A549 (cell line): Measurements from ENCODE around the gene LAPTM5. TPM values are rescaled to one million over a fixed set of nuclear protein-coding genes. Genes with fewer than 3 reads are reported as not detected.

Experiments
- ATAC-seq, 2 experiments: fragments of 200-7000 bp in 1 of 2; fragments of >200 bp in 1 of 2; cut with Nextera tagmentation in 1 of 2; cut with Tn5 transposase in 1 of 2; 3 replicates each; pipeline versions ENCODE4 v1.8.0 to v1.9.1; 2018 to 2020; ENCODE audit warnings: mild to moderate bottlenecking in 1 of 2, moderate library complexity in 1 of 2
- CTCF ChIA-PET: fragments of 300-600 bp; sonication (Branson Sonifier 250); formaldehyde crosslinking; extraction: SDS; loops from one replicate; lab custom pipeline; 2021; ENCODE audit warnings: antibody characterized with exemption, inconsistent platforms; lab: Yijun Ruan, JAX
- POLR2A ChIA-PET: fragments of 350-600 bp; formaldehyde crosslinking; extraction: SDS; loops from one replicate; lab custom pipeline; 2021; ENCODE audit warnings: antibody characterized with exemption, inconsistent platforms; lab: Yijun Ruan, JAX
- DNase-seq, 2 experiments: peaks; one replicate each; pipeline versions ENCODE4 v3.0.0 to v3.0.0-alpha.2; 2011 to 2016; ENCODE audit warnings: low read depth in 1 of 2, low spot score in 1 of 2
- FAIRE-seq: peaks from 2 replicates; lab custom pipeline; 2011; peaks lifted over from hg19 to GRCh38; lab: Jason Lieb, UNC
- H3K27ac ChIP-seq, 2 experiments: fragments of >200 bp; sonication (Bioruptor Twin); formaldehyde crosslinking; 3 replicates each; pipeline ENCODE4 v1.5.1; 2016 to 2017
- H3K4me1 ChIP-seq: fragments of >200 bp; sonication (Bioruptor Twin); formaldehyde crosslinking; 3 replicates; pipeline ENCODE4 v1.6.1; 2016
- H3K4me2 ChIP-seq: fragments of >200 bp; sonication (Bioruptor Twin); formaldehyde crosslinking; 3 replicates; pipeline ENCODE4 v1.6.1; 2016
- H3K4me3 ChIP-seq: fragments of >200 bp; sonication (Bioruptor Twin); formaldehyde crosslinking; 3 replicates; pipeline ENCODE4 v1.5.1; 2016
- H3K9me3 ChIP-seq: fragments of >200 bp; sonication (Bioruptor Twin); formaldehyde crosslinking; 3 replicates; pipeline ENCODE4 v1.6.1; 2016
- BCL3 ChIP-seq: fragments of >200 bp; sonication (Bioruptor Twin); formaldehyde crosslinking; IDR thresholded peaks from 3 replicates; pipeline ENCODE4 v1.6.1; 2016
- BHLHE40 ChIP-seq: IDR thresholded peaks from 2 replicates; pipeline ENCODE4 v1.6.1; 2012; ENCODE audit warnings: low read depth, low read length, inconsistent platforms
- CEBPB ChIP-seq, 2 experiments: fragments of >200 bp in 1 of 2; sonication (Bioruptor Twin) in 1 of 2; formaldehyde crosslinking in 1 of 2; IDR thresholded peaks; 2 replicates each; pipeline ENCODE4 v1.6.1; 2012 to 2016
- CHD4 ChIP-seq: fragments of 200-600 bp; sonication (generic); IDR thresholded peaks from 2 replicates; pipeline ENCODE4 v1.6.1; 2016; ENCODE audit warnings: antibody characterized with exemption, mild to moderate bottlenecking, borderline replicate concordance
- CTCF ChIP-seq: fragments of >200 bp; sonication (Bioruptor Twin); formaldehyde crosslinking; IDR thresholded peaks from 3 replicates; pipeline ENCODE4 v1.5.1; 2016
- FOXS1 ChIP-seq: fragments of 250-450 bp; sonication (Bioruptor Pico); IDR thresholded peaks from 2 replicates; pipeline ENCODE4 v1.5.0; 2020; ENCODE audit warnings: mild to moderate bottlenecking, moderate library complexity
- HEYL ChIP-seq: fragments of 250-450 bp; sonication (Bioruptor Pico); IDR thresholded peaks from 2 replicates; pipeline ENCODE4 v1.8.0; 2021; ENCODE audit warnings: mild to moderate bottlenecking, moderate library complexity
- HOXB13 ChIP-seq: fragments of 250-450 bp; sonication (Bioruptor Pico); IDR thresholded peaks from 2 replicates; pipeline ENCODE4 v1.5.0; 2020; ENCODE audit warnings: low read depth, mild to moderate bottlenecking, moderate library complexity
- JUN ChIP-seq, 2 experiments: fragments of >200 bp; sonication (Bioruptor Twin); formaldehyde crosslinking; IDR thresholded peaks; 2 replicates in 1 of 2; 3 replicates in 1 of 2; pipeline ENCODE4 v1.6.1; 2016 to 2017
- KDM5A ChIP-seq: fragments of 200-600 bp; sonication (generic); IDR thresholded peaks from 2 replicates; pipeline ENCODE4 v1.6.1; 2016; ENCODE audit warnings: antibody characterized with exemption, mild to moderate bottlenecking
- NFE2L2 ChIP-seq: fragments of 150-350 bp; conservative IDR thresholded peaks from 2 replicates; pipeline ENCODE4 v1.6.1; 2014; ENCODE audit warnings: low read length
- NPAS2 ChIP-seq: fragments of 250-450 bp; sonication (Bioruptor Pico); IDR thresholded peaks from 2 replicates; pipeline ENCODE4 v1.8.0; 2022; ENCODE audit warnings: mild to moderate bottlenecking, moderate library complexity, borderline replicate concordance
- RAD21 ChIP-seq, 2 experiments: fragments of >200 bp in 1 of 2; sonication (Bioruptor Twin) in 1 of 2; formaldehyde crosslinking in 1 of 2; IDR thresholded peaks in 1 of 2; conservative IDR thresholded peaks in 1 of 2; 2 replicates in 1 of 2; 3 replicates in 1 of 2; pipeline ENCODE4 v1.6.1; 2012 to 2018; ENCODE audit warnings: inconsistent platforms in 1 of 2
- RNF2 ChIP-seq: fragments of 200-600 bp; sonication (generic); IDR thresholded peaks from 2 replicates; pipeline ENCODE4 v1.6.1; 2016; ENCODE audit warnings: low read depth, mild to moderate bottlenecking, antibody characterized with exemption, moderate library complexity, borderline replicate concordance
- SMC3 ChIP-seq: fragments of >200 bp; sonication (Bioruptor Twin); formaldehyde crosslinking; IDR thresholded peaks from 3 replicates; pipeline ENCODE4 v1.6.1; 2018; ENCODE audit warnings: inconsistent platforms
- TP53 ChIP-seq: fragments of 250-450 bp; sonication (Bioruptor Pico); IDR thresholded peaks from 2 replicates; pipeline ENCODE4 v1.5.0; 2021; ENCODE audit warnings: mild to moderate bottlenecking, moderate library complexity
- ZNF302 ChIP-seq: fragments of 250-450 bp; sonication (Bioruptor Pico); IDR thresholded peaks from 2 replicates; pipeline ENCODE4 v1.9.0; 2021; ENCODE audit warnings: inconsistent platforms, mild to moderate bottlenecking, moderate library complexity
- WGBS: methylation state at CpG from one replicate; pipeline ENCODE4 v1.1.6; 2017; ENCODE audit errors: missing lambda C conversion rate; 5-methylcytosine and 5-hydroxymethylcytosine counted together
- polyA plus RNA-seq, 4 experiments: library from polyadenylated mRNA; depleted of rRNA in 3 of 4; stranded (reverse); fragments of >200 nt; fragmentation: RNase III in 1 of 4; extraction: RNeasy Plus Mini Kit Qiagen cat#74134 plus additional on column Dnase treatment in 1 of 4; gene quantifications; 2 replicates in 3 of 4; 3 replicates in 1 of 4; pipeline ENCODE4 v1.2.3, GENCODE V29; 2011 to 2017

LAPTM5 gene
- polyA plus RNA-seq, 2 of the 4 experiments (the other 2 are of a cell fraction): 0.06 to 0.22 TPM

GRCh38 chr1:30782361-30783255 is 25.0 kb upstream of the LAPTM5 start:
- no peak for FAIRE-seq

GRCh38 chr1:30781906-30782305 is 24.3 kb upstream of the LAPTM5 start:
- ChIA-PET CTCF (interaction anchor here (0.8 to 36.8 kb wide), 23 partner anchors 9 to 151 kb away, joined by 3 to 743 read pairs (median 6); partner anchors contain the start of genes LAPTM5, MATN1 and SDC3), POLR2A (no interaction called here)
- no peaks in the 10 kb centered on the region for H3K9me3 ChIP-seq
- no peak overlapping the region for H3K27ac ChIP-seq
- WGBS: 57% methylated on average over 10 of the region's 10 CpGs
- H3K4me2 ChIP-seq: no peak overlapping the region
- FAIRE-seq: no peak
- no peak for ATAC-seq
- H3K4me1 ChIP-seq: no peaks in the 10 kb centered on the region
- TF ChIP-seq HEYL (CRISPR knock-in tag) (no peak), JUN (IDR thresholded peaks at IDR 0.05) (no peak), FOXS1 (CRISPR knock-in tag) (no peak), BCL3 (no peak), CEBPB (IDR thresholded peaks at IDR 0.05) (no peak), NFE2L2 (no peak), BHLHE40 (no peak), HOXB13 (CRISPR knock-in tag) (no peak), CHD4 (no peak), TP53 (no peak), RNF2 (no peak), NPAS2 (CRISPR knock-in tag) (no peak)
- TF ChIP-seq, all 56 proteins: peak for 0
- H3K4me3 ChIP-seq: no peak overlapping the region
- DNase-seq: no peak

More at GRCh38 chr1:30782361-30783255, 25.0 kb upstream of the LAPTM5 start:
- Histone ChIP-seq H3K4me2 (peak overlapping the region; percentile 40; the same call in 2 of the 3 replicates), H3K27ac (peak overlapping the region in 1 of 2 experiments; percentile 52; a peak in 1 of 6 replicates), H3K4me1 (no peaks in the 10 kb centered on the region), H3K4me3 (no peak overlapping the region)
- CTCF ChIA-PET: interaction anchor here (0.6 to 36.8 kb wide), 34 partner anchors 10 to 379 kb away, joined by 3 to 743 read pairs (median 5); partner anchors contain the start of genes LAPTM5, MATN1 and SDC3
- ATAC-seq (peak; percentile 69 to 82), DNase-seq (peak; percentile 39 to 68)
- TF ChIP-seq KDM5A: no peak
- peak; percentile 62 for TF ChIP-seq CTCF
- peak; percentile 69 for TF ChIP-seq SMC3
- TF ChIP-seq RAD21 (conservative IDR thresholded peaks at IDR 0.05 in 1 of 2, IDR thresholded peaks at IDR 0.05 in 1 of 2): peak; percentile 74 to 77
- TF ChIP-seq, all 56 proteins: peak for 3
- POLR2A ChIA-PET: interaction anchor here (1.4 kb wide), 1 partner anchor 64 kb away, joined by 4 read pairs; no protein-coding TSS in a partner anchor
- H3K9me3 ChIP-seq: no peaks in the 10 kb centered on the region
- WGBS: 24% methylated on average over 16 of the region's 25 CpGs

- CTCF ChIA-PET: interaction anchor here (0.8 to 36.8 kb wide), 13 partner anchors 8 to 150 kb away, joined by 3 to 743 read pairs (median 9); partner anchors contain the start of genes LAPTM5, MATN1 and SDC3
- no peak for TF ChIP-seq ZNF302 (CRISPR knock-in tag)
- TF ChIP-seq CHD4: no peak
- FAIRE-seq: no peak
Observed at GRCh38 chr1:30780409-30780808, 22.8 kb upstream of the LAPTM5 start.

More at GRCh38 chr1:30780409-30780808, 22.8 kb upstream of the LAPTM5 start:
- Histone ChIP-seq H3K27ac (no peak overlapping the region), H3K4me3 (no peak overlapping the region), H3K9me3 (no peaks in the 10 kb centered on the region), H3K4me1 (no peaks in the 10 kb centered on the region), H3K4me2 (no peak overlapping the region)
- ATAC-seq (no peak), DNase-seq (no peak)
- POLR2A ChIA-PET: no interaction called here
- WGBS: 11% methylated on average over 5 of the region's 5 CpGs
